K562 (cell line): ENCODE data around the gene CNTN2. TPM values are rescaled to one million over a fixed set of nuclear protein-coding genes. Genes with fewer than 3 reads are reported as not detected.

Experiments
- ARHGAP35 ChIP-seq: fragments of 450-650 bp; IDR thresholded peaks from 2 replicates; pipeline ENCODE4 v1.6.1; 2018; ENCODE audit not compliant: partially characterized antibody
- CREBBP ChIP-seq: IDR thresholded peaks from one replicate; pipeline ENCODE4 v1.6.1; 2012; ENCODE audit warnings: low read depth, mild to moderate bottlenecking, control low read depth, inconsistent platforms, low read length
- JUN ChIP-seq, 2 experiments: sonication (generic) in 1 of 2; formaldehyde crosslinking in 1 of 2; IDR thresholded peaks; 2 replicates each; pipeline versions ENCODE4 v1.6.1 to v1.8.0; 2012 to 2022; ENCODE audit warnings: borderline replicate concordance in 2 of 2, mild to moderate bottlenecking in 2 of 2, improper control_type of control experiment in 1 of 2, low read depth in 1 of 2, low read length in 1 of 2, missing genetic modification reagents in 1 of 2
- NONO ChIP-seq, 2 experiments: fragments of 200-400 bp in 1 of 2; fragments of 450-650 bp in 1 of 2; formaldehyde crosslinking in 1 of 2; IDR thresholded peaks; 2 replicates each; pipeline ENCODE4 v1.6.1; 2017; ENCODE audit warnings: low read depth in 2 of 2, mild to moderate bottlenecking in 2 of 2, moderate library complexity in 2 of 2, low read length in 1 of 2
- ZKSCAN8 ChIP-seq: fragments of 200-800 bp; sonication (Bioruptor generic); IDR thresholded peaks from 2 replicates; pipeline ENCODE4 v1.6.1; 2016; ENCODE audit warnings: missing genetic modification characterization, missing compliant biosample characterization
- ZNF124 ChIP-seq: sonication (generic); formaldehyde crosslinking; IDR thresholded peaks from 2 replicates; pipeline ENCODE4 v1.8.1; 2022; ENCODE audit warnings: missing genetic modification reagents
- ZNF444 ChIP-seq: fragments of 250-450 bp; sonication (Bioruptor Pico); IDR thresholded peaks from 2 replicates; pipeline ENCODE4 v1.4.0; 2020; ENCODE audit warnings: mild to moderate bottlenecking, moderate library complexity
- polyA plus RNA-seq, 8 experiments: library from polyadenylated mRNA; depleted of rRNA in 4 of 8; stranded (reverse) in 5 of 8; unstranded in 3 of 8; fragments of >200 nt; fragmentation: Nextera tagmentation in 2 of 8; fragmentation: Illumina TruSeq in 1 of 8; extraction: Ambion mirVana in 2 of 8; extraction: Trizol in 1 of 8; gene quantifications; 2 replicates each; pipeline versions ENCODE4 v1.2.1 to v1.2.3, GENCODE V29; 2011 to 2014; ENCODE audit warnings: inconsistent platforms in 1 of 8, missing spikeins in 1 of 8
- total RNA-seq, 7 experiments: library from RNA; depleted of rRNA in 6 of 7; stranded (reverse); fragments of >200 nt in 6 of 7; fragmentation: Illumina TruSeq in 2 of 7; extraction: Trizol in 2 of 7; gene quantifications; 2 replicates each; pipeline versions ENCODE4 v1.2.1 to v1.2.3, GENCODE V29; 2011 to 2021; ENCODE audit warnings: low replicate concordance in 1 of 7
- TF ChIP-seq, protein P1 (sequence below): fragments of 200-600 bp; sonication (generic); IDR thresholded peaks from one replicate; pipeline ENCODE4 v1.6.1; 2012; ENCODE audit warnings: mild to moderate bottlenecking, low read depth, low read length, inconsistent platforms
- TF ChIP-seq, protein P2 (sequence below): fragments of 450-650 bp; IDR thresholded peaks from 2 replicates; pipeline ENCODE4 v1.7.1; 2018; ENCODE audit warnings: mild to moderate bottlenecking, low read depth; ENCODE audit not compliant: partially characterized antibody

CNTN2 gene
- total and polyA plus RNA-seq, 9 of the 15 experiments (the other 6 are each of a cell fraction or from before 2014, with no cell fraction given) = not detected

DNA sequence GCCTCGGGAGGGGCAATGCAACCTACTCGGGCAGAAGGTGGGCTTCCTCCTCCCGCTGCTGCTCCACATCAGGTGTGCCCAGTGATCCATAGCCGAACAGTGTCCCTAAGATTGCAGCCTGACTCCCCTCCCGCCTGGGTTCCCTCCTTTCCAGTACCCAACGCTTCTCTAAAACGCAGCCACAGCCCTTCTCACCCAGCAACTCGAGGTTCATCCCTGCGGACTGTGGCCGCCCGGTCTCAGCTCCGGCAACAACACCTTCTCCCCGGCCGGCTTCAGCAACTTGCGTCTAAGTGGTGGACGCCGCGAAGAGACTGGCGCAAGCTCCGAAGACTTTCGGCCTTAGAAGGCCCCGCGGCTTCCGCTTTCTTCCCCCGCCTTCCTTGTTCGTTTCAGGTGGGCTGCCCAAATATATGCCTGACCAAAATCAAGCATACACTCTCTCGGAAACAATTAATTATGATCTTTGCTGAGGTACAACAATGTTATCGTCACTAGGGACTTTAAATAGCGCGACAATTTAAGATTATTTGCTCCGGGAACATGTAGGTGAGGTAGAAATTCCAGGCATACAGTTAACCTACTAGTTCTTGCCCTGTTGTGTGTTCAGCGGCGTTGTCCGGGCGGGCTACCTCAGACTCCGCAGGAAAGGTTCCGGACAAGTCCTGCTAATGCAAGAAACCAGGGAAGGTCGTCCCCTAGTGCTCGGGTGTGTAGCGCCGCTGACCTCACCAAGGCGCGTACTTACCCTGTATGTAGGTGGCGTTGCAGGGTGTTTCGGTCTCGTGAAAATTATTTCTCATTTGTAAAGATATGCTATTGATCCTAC, 78.9 kb downstream of the CNTN2 start, which contains the start of gene RBBP5 (continued):
- TF ChIP-seq, protein P1, sequence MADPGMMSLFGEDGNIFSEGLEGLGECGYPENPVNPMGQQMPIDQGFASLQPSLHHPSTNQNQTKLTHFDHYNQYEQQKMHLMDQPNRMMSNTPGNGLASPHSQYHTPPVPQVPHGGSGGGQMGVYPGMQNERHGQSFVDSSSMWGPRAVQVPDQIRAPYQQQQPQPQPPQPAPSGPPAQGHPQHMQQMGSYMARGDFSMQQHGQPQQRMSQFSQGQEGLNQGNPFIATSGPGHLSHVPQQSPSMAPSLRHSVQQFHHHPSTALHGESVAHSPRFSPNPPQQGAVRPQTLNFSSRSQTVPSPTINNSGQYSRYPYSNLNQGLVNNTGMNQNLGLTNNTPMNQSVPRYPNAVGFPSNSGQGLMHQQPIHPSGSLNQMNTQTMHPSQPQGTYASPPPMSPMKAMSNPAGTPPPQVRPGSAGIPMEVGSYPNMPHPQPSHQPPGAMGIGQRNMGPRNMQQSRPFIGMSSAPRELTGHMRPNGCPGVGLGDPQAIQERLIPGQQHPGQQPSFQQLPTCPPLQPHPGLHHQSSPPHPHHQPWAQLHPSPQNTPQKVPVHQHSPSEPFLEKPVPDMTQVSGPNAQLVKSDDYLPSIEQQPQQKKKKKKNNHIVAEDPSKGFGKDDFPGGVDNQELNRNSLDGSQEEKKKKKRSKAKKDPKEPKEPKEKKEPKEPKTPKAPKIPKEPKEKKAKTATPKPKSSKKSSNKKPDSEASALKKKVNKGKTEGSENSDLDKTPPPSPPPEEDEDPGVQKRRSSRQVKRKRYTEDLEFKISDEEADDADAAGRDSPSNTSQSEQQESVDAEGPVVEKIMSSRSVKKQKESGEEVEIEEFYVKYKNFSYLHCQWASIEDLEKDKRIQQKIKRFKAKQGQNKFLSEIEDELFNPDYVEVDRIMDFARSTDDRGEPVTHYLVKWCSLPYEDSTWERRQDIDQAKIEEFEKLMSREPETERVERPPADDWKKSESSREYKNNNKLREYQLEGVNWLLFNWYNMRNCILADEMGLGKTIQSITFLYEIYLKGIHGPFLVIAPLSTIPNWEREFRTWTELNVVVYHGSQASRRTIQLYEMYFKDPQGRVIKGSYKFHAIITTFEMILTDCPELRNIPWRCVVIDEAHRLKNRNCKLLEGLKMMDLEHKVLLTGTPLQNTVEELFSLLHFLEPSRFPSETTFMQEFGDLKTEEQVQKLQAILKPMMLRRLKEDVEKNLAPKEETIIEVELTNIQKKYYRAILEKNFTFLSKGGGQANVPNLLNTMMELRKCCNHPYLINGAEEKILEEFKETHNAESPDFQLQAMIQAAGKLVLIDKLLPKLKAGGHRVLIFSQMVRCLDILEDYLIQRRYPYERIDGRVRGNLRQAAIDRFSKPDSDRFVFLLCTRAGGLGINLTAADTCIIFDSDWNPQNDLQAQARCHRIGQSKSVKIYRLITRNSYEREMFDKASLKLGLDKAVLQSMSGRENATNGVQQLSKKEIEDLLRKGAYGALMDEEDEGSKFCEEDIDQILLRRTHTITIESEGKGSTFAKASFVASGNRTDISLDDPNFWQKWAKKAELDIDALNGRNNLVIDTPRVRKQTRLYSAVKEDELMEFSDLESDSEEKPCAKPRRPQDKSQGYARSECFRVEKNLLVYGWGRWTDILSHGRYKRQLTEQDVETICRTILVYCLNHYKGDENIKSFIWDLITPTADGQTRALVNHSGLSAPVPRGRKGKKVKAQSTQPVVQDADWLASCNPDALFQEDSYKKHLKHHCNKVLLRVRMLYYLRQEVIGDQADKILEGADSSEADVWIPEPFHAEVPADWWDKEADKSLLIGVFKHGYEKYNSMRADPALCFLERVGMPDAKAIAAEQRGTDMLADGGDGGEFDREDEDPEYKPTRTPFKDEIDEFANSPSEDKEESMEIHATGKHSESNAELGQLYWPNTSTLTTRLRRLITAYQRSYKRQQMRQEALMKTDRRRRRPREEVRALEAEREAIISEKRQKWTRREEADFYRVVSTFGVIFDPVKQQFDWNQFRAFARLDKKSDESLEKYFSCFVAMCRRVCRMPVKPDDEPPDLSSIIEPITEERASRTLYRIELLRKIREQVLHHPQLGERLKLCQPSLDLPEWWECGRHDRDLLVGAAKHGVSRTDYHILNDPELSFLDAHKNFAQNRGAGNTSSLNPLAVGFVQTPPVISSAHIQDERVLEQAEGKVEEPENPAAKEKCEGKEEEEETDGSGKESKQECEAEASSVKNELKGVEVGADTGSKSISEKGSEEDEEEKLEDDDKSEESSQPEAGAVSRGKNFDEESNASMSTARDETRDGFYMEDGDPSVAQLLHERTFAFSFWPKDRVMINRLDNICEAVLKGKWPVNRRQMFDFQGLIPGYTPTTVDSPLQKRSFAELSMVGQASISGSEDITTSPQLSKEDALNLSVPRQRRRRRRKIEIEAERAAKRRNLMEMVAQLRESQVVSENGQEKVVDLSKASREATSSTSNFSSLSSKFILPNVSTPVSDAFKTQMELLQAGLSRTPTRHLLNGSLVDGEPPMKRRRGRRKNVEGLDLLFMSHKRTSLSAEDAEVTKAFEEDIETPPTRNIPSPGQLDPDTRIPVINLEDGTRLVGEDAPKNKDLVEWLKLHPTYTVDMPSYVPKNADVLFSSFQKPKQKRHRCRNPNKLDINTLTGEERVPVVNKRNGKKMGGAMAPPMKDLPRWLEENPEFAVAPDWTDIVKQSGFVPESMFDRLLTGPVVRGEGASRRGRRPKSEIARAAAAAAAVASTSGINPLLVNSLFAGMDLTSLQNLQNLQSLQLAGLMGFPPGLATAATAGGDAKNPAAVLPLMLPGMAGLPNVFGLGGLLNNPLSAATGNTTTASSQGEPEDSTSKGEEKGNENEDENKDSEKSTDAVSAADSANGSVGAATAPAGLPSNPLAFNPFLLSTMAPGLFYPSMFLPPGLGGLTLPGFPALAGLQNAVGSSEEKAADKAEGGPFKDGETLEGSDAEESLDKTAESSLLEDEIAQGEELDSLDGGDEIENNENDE = peak; percentile 86
- TF ChIP-seq ZNF444 (CRISPR knock-in tag) = no peak
- no peak for TF ChIP-seq ZNF124 (CRISPR knock-in tag)
- no peak for TF ChIP-seq ARHGAP35
- peak; percentile 84 for TF ChIP-seq JUN (IDR thresholded peaks at IDR 0.05; ENCODE audit: borderline replicate concordance, low read depth, low read length)
- TF ChIP-seq JUN (CRISPR knock-in tag; IDR thresholded peaks at IDR 0.05; ENCODE audit: borderline replicate concordance) = peak; percentile 97
- TF ChIP-seq, protein P2, sequence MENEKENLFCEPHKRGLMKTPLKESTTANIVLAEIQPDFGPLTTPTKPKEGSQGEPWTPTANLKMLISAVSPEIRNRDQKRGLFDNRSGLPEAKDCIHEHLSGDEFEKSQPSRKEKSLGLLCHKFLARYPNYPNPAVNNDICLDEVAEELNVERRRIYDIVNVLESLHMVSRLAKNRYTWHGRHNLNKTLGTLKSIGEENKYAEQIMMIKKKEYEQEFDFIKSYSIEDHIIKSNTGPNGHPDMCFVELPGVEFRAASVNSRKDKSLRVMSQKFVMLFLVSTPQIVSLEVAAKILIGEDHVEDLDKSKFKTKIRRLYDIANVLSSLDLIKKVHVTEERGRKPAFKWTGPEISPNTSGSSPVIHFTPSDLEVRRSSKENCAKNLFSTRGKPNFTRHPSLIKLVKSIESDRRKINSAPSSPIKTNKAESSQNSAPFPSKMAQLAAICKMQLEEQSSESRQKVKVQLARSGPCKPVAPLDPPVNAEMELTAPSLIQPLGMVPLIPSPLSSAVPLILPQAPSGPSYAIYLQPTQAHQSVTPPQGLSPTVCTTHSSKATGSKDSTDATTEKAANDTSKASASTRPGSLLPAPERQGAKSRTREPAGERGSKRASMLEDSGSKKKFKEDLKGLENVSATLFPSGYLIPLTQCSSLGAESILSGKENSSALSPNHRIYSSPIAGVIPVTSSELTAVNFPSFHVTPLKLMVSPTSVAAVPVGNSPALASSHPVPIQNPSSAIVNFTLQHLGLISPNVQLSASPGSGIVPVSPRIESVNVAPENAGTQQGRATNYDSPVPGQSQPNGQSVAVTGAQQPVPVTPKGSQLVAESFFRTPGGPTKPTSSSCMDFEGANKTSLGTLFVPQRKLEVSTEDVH = peak; percentile 92
- TF ChIP-seq CREBBP = no peak
- peak in 1 of 2 experiments; percentile 85; a peak in 2 of 4 replicates for TF ChIP-seq NONO (IDR thresholded peaks at IDR 0.05; ENCODE audit: low read depth in 2 of 2, low read length in 1 of 2)
- no peak; the same call in 1 of the 2 replicates for TF ChIP-seq ZKSCAN8
